Stimulated activated memory B cell treated with anti-CD40 and anti-IgM and Interleukin-4, amounts not matched to agents 10 μg/mL and 1 μg/mL and 100 μg/mL, for 72 hours (primary cell): ENCODE measurements around the gene ZNF839.

Experiments used
- ATAC-seq: fragments of 150-1000 bp; cut with Tn5 transposase; 2 replicates; pipeline ENCODE4 v1.10.0; 2021
- H3K27ac Mint-ChIP-seq: one replicate; pipeline ENCODE4 v1.8.0; 2022; ENCODE audit warnings: mild to moderate bottlenecking, mixed read lengths
- H3K27me3 Mint-ChIP-seq: one replicate; pipeline ENCODE4 v1.8.0; 2022; ENCODE audit warnings: mixed read lengths
- H3K36me3 Mint-ChIP-seq: one replicate; pipeline ENCODE4 v1.8.0; 2022; ENCODE audit warnings: mixed read lengths
- H3K4me1 Mint-ChIP-seq: one replicate; pipeline ENCODE4 v1.8.0; 2022; ENCODE audit warnings: mixed read lengths
- H3K4me3 Mint-ChIP-seq: one replicate; pipeline ENCODE4 v1.8.0; 2022; ENCODE audit warnings: mild to moderate bottlenecking, moderate library complexity, mixed read lengths
- H3K9me3 Mint-ChIP-seq: one replicate; pipeline ENCODE4 v1.8.0; 2022; ENCODE audit warnings: mixed read lengths

The ZNF839 gene

GRCh38 chr14:102319351-102320032 lies at the start of gene ZNF839:
TSS of gene ZNF839 (plus strand) at chr14:102319746. CDS start at chr14:102319766, 20 bp downstream.
- H3K36me3 Mint-ChIP-seq: no peaks in the 10 kb centered on the region

GRCh38 chr14:102272392-102272791 lies 47.2 kb upstream of the ZNF839 start:
- Mint-ChIP-seq H3K4me3 (no peak overlapping the region), H3K27ac (no peak overlapping the region), H3K36me3 (no peaks in the 10 kb centered on the region), H3K4me1 (no peaks in the 10 kb centered on the region), H3K27me3 (peaks cover 18% of the 10 kb centered on the region), H3K9me3 (no peaks in the 10 kb centered on the region)
- ATAC-seq: peak; percentile 45

More at GRCh38 chr14:102319351-102320032, at the start of gene ZNF839:
- peak; percentile 86 for ATAC-seq
- Mint-ChIP-seq H3K4me3 (peak within 1 kb of the TSS; percentile 92), H3K4me1 (peaks cover 65% of the 10 kb centered on the region), H3K9me3 (no peaks in the 10 kb centered on the region), H3K27me3 (no peaks in the 10 kb centered on the region), H3K27ac (peak within 1 kb of the TSS; percentile 93)

GRCh38 chr14:102275866-102276265 lies 43.7 kb upstream of the ZNF839 start:
- H3K36me3 Mint-ChIP-seq: no peaks in the 10 kb centered on the region
- no peaks in the 10 kb centered on the region for H3K4me1 Mint-ChIP-seq
- H3K27ac Mint-ChIP-seq: no peak overlapping the region
- ATAC-seq: no peak
- H3K4me3 Mint-ChIP-seq: no peak overlapping the region
- H3K27me3 Mint-ChIP-seq: peaks cover 9% of the 10 kb centered on the region
- no peaks in the 10 kb centered on the region for H3K9me3 Mint-ChIP-seq

GRCh38 chr14:102277874-102278630 lies 41.5 kb upstream of the ZNF839 start:
- Mint-ChIP-seq H3K4me3 (no peak overlapping the region), H3K4me1 (no peaks in the 10 kb centered on the region), H3K9me3 (no peaks in the 10 kb centered on the region), H3K27me3 (no peaks in the 10 kb centered on the region), H3K36me3 (no peaks in the 10 kb centered on the region), H3K27ac (no peak overlapping the region)
- no peak for ATAC-seq

GRCh38 chr14:102278631-102278935 lies 41.0 kb upstream of the ZNF839 start:
- Mint-ChIP-seq H3K36me3 (no peaks in the 10 kb centered on the region), H3K4me1 (no peaks in the 10 kb centered on the region), H3K4me3 (no peak overlapping the region), H3K27ac (no peak overlapping the region), H3K27me3 (no peaks in the 10 kb centered on the region), H3K9me3 (no peaks in the 10 kb centered on the region)
- no peak for ATAC-seq

- H3K36me3 Mint-ChIP-seq: no peaks in the 10 kb centered on the region
These were observed 40.3 kb upstream of the ZNF839 start for GRCh38 chr14:102279282-102279681.

GRCh38 chr14:102279688-102280348 lies 39.7 kb upstream of the ZNF839 start:
- ATAC-seq: no peak
- Mint-ChIP-seq H3K27ac (no peak overlapping the region), H3K36me3 (no peaks in the 10 kb centered on the region), H3K9me3 (no peaks in the 10 kb centered on the region), H3K27me3 (no peaks in the 10 kb centered on the region), H3K4me3 (no peak overlapping the region), H3K4me1 (no peaks in the 10 kb centered on the region)

More at GRCh38 chr14:102279282-102279681, 40.3 kb upstream of the ZNF839 start:
- no peaks in the 10 kb centered on the region for H3K9me3 Mint-ChIP-seq
- no peak overlapping the region for H3K4me3 Mint-ChIP-seq
- no peak for ATAC-seq
- H3K4me1 Mint-ChIP-seq: no peaks in the 10 kb centered on the region
- H3K27me3 Mint-ChIP-seq: no peaks in the 10 kb centered on the region
- H3K27ac Mint-ChIP-seq: no peak overlapping the region

GRCh38 chr14:102280376-102280962 lies 39.1 kb upstream of the ZNF839 start:
- no peak overlapping the region for H3K27ac Mint-ChIP-seq
- no peaks in the 10 kb centered on the region for H3K27me3 Mint-ChIP-seq
- H3K9me3 Mint-ChIP-seq: no peaks in the 10 kb centered on the region
- H3K4me1 Mint-ChIP-seq: no peaks in the 10 kb centered on the region
- no peak for ATAC-seq
- H3K36me3 Mint-ChIP-seq: no peaks in the 10 kb centered on the region
- no peak overlapping the region for H3K4me3 Mint-ChIP-seq

- no peak for ATAC-seq
- H3K4me3 Mint-ChIP-seq: no peak overlapping the region
- no peaks in the 10 kb centered on the region for H3K4me1 Mint-ChIP-seq
- no peak overlapping the region for H3K27ac Mint-ChIP-seq
- H3K36me3 Mint-ChIP-seq: no peaks in the 10 kb centered on the region
- no peaks in the 10 kb centered on the region for H3K9me3 Mint-ChIP-seq
- H3K27me3 Mint-ChIP-seq: no peaks in the 10 kb centered on the region
These were observed 36.6 kb upstream of the ZNF839 start for GRCh38 chr14:102282751-102283465.

GRCh38 chr14:102283631-102284129 lies 35.9 kb upstream of the ZNF839 start:
- H3K27ac Mint-ChIP-seq: no peak overlapping the region
- H3K36me3 Mint-ChIP-seq: no peaks in the 10 kb centered on the region
- no peaks in the 10 kb centered on the region for H3K9me3 Mint-ChIP-seq
- H3K4me3 Mint-ChIP-seq: no peak overlapping the region
- H3K4me1 Mint-ChIP-seq: no peaks in the 10 kb centered on the region
- no peak for ATAC-seq
- no peaks in the 10 kb centered on the region for H3K27me3 Mint-ChIP-seq

GRCh38 chr14:102285106-102285505 lies 34.4 kb upstream of the ZNF839 start:
- no peaks in the 10 kb centered on the region for H3K9me3 Mint-ChIP-seq
- no peaks in the 10 kb centered on the region for H3K4me1 Mint-ChIP-seq
- no peak overlapping the region for H3K27ac Mint-ChIP-seq
- H3K36me3 Mint-ChIP-seq: no peaks in the 10 kb centered on the region
- H3K4me3 Mint-ChIP-seq: no peak overlapping the region
- no peaks in the 10 kb centered on the region for H3K27me3 Mint-ChIP-seq
- no peak for ATAC-seq

- no peak for ATAC-seq
- Mint-ChIP-seq H3K27me3 (no peaks in the 10 kb centered on the region), H3K36me3 (no peaks in the 10 kb centered on the region), H3K4me1 (no peaks in the 10 kb centered on the region), H3K4me3 (no peak overlapping the region), H3K9me3 (no peaks in the 10 kb centered on the region), H3K27ac (no peak overlapping the region)
These were observed 31.4 kb upstream of the ZNF839 start for GRCh38 chr14:102288139-102288538.

GRCh38 chr14:102292441-102292840 lies 27.1 kb upstream of the ZNF839 start:
- Mint-ChIP-seq H3K36me3 (no peaks in the 10 kb centered on the region), H3K27ac (no peak overlapping the region), H3K4me3 (no peak overlapping the region), H3K9me3 (no peaks in the 10 kb centered on the region), H3K27me3 (no peaks in the 10 kb centered on the region), H3K4me1 (no peaks in the 10 kb centered on the region)
- ATAC-seq: no peak

GRCh38 chr14:102293781-102294180 lies 25.8 kb upstream of the ZNF839 start:
- Mint-ChIP-seq H3K27me3 (no peaks in the 10 kb centered on the region), H3K4me3 (no peak overlapping the region), H3K27ac (no peak overlapping the region), H3K4me1 (no peaks in the 10 kb centered on the region), H3K9me3 (no peaks in the 10 kb centered on the region), H3K36me3 (no peaks in the 10 kb centered on the region)
- ATAC-seq: no peak

GRCh38 chr14:102295270-102295669 lies 24.3 kb upstream of the ZNF839 start:
- Mint-ChIP-seq H3K27me3 (no peaks in the 10 kb centered on the region), H3K4me3 (no peak overlapping the region), H3K9me3 (no peaks in the 10 kb centered on the region), H3K36me3 (no peaks in the 10 kb centered on the region), H3K4me1 (no peaks in the 10 kb centered on the region), H3K27ac (no peak overlapping the region)
- ATAC-seq: no peak
